Posterior cingulate gyrus (tissue), 11 donors: ENCODE data around the gene CSNK2A3.
"Not testable (repeated sequence)": the region's sequence is repeated elsewhere in the genome, so short reads cannot be mapped to it uniquely, and the experiment has no call there.

Source experiments
- DNase-seq, 10 donors: peaks; one replicate each; pipeline versions ENCODE4 v3.0.0 to v3.0.0-alpha.2; 2020 to 2021; ENCODE audit warnings: mixed read lengths in 3 of 10
- intact Hi-C: fragments of 100-400 bp; cut with DNase I; formaldehyde crosslinking; loops from one replicate; pipeline ENCODE4 v1.15.1; 2023

Gene CSNK2A3

DNA sequence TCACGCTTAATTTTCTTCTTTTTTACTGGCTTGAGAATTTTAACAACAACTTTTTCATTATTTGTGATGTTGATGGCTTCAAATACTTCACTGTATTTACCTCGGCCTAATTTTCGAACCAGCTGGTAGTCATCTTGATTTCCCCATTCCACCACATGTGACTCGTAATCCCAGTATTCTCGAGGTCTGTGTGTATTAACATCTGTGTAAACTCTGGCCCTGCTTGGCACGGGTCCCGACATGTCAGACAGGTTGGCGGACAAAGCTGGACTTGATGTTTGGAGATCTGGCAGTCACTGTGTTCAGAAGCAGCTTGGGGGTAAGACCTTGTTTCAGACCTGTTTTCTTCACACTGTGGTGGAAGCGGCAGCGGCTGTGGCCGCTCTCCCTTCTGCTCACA lies at the start of gene CSNK2A3:
TSS of gene CSNK2A3 (minus strand) at position 373 of the 400 bp plus-strand sequence. CDS start at position 242, 131 bp downstream.
- intact Hi-C loops, DNase-seq: not testable (repeated sequence)

DNA sequence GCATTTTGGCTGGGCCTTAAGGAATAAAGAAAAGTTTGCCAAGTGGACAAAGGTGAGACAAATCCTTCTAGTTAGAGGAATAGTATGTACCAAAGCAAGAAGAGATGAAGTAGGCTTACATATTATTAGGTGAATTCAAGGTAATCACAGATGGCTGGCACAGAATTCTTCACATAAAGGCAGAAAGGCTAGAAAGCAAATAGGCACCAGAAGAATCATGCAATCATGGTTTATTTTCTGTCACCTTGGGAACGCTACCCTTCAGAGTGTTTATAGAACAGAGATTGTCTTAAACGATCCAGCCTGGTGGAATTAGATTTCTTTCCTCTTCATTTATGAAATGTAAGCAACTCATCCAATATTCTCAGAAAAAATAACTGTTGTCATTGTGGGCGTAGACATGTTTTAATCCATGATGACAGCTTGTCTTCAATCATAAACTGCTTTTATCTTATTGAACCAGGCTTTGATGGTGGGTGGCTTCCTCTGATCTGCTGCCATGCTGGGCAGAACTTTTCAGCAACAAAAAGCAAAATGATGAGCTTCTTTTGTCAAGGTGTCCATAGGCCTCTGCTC lies 49.0 kb upstream of the CSNK2A3 start:
- no peak for DNase-seq
- intact Hi-C loops, result no loop called here

DNA sequence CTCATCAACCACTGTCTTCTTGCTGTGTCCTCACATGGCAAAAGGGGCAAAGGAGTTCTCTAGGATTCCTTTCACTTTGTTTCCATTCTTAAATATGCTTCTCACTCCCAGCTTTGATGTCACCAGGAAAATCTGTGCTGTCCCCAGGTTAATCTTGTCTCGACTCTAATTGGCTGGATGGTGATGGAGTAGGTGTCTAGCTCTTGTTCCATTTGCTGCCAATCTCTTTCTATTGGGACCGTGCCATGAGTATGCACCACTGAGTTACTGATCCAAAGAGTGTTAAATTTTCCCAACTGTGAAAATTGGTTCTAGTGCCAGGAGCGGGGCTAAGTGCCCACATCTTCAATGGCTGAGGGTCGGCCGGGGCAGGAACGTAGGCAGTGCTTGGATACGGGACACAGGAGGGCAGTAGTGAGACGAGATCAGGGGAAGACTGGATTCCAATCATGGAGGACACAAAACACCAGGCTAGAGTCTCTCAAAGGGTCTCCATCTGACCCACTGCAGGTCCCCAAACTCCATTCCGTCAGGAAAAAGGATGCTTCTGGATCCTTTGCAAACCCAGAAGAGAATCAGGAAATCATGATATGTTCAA lies 47.7 kb upstream of the CSNK2A3 start:
- intact Hi-C loops, result no loop called here

DNA sequence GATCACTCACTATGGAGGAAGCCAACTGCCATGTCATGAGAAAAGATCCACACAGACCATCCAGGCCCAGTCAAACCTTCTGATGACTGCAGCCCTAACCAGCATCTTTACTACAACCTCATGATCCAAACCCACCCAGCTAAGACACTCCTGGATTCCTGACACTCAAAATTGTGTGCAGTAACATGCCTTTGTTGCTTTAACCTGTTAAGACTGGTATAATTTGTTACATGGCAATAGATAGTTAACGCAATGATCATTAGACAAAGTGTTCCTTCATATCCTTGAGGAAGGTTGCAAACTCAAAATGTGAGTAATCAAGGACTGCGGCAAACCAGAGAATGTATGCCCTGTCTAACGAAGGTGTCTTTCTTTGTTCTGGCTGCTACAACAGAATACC lies 47.1 kb upstream of the CSNK2A3 start:
- intact Hi-C loops, result no loop called here
- no peak for DNase-seq

More for the DNA sequence above, 47.7 kb upstream of the CSNK2A3 start:
- no peak for DNase-seq

DNA sequence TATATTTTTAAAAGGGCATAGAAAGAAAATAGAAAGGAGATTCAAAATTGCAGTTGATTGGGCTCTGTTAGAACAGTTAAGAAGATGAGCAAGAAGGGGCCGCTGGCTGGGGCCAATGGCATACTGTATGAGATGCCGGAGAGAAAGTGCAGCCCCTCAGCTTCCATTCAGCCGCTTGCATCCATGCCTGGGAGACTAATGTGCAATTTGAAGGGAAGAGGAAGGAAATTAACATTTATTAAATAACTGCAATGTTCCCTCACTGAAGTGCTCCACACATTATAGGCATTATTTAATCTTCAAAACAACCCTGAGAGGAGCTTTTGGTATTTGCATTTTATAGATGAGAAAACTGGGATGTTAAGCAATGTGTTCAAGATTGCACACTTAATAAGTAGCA lies 44.7 kb upstream of the CSNK2A3 start:
- intact Hi-C loops, result no loop called here
- no peak for DNase-seq

DNA sequence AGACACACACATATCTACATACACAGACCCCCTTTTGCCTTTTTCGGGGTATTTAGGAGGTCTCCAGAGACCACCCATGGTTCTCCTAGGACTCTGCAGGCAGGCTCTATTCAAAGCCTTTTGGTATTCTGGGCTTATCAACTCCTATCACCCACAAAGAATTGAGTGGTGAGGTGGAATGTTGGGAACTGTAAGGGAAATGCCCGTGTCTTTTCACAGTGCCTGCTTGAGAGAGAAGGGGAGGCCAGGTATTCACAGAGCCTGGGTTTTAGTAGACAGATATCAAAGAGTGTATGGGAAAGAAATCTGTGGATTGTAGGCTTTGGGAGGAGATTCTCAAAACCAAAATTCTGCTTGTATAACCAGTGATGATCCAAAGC lies 44.0 kb upstream of the CSNK2A3 start:
- intact Hi-C loops, result no loop called here
- no peak for DNase-seq

DNA sequence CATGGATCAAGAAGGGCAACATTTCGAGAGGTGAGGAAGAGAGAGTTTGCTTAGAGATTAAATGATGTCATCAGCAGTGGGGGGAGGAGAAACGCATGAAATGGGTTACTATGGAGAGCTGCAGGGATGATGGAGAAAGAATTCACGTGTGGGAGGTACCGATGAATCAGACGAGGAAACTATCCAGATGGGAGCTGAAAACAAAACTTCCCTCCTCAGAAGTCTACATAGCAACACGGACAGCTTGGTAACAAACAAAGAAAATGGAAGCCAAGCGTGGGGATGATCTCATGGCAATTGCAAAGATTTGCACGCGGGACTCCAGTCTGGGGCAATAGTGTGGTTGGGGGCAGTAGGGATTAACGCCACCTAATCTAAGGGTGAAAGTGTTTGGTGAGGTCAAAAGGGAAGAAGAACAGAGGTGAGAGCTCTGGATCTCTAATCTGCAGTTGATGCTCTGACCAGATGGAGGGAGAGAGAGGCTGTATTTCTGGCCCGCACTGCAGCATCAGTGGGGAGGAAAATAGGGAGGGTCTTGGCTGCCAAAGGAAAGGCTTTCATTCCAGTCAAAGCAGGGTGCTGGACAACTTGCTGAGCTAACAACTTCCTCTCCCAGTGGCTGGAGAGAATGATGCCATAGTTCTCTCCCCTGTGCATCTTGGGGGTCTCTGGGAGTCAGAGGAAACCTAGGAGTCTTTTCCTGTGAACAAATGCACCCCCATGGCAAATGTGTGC lies 43.4 kb upstream of the CSNK2A3 start:
- intact Hi-C loops, result no loop called here

DNA sequence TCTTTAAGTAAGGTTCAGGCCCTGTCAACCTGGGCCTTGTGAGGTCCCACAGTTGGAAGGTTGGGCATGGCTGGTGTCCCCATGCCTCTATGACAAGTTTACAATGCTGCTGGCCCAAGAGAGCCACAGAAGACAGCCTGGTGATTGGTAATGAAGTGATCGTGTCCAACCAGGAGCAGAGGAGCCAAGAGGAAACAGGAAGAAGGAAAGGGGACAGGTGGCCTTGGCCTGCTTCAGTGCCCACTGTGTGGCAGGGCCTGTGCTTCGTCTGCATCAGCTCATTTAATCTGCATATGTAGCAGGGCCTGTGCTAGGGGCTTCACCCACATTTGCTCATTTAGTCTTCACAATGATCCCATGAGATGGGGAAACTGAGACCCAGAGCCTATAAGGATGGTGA lies 42.1 kb upstream of the CSNK2A3 start:
- intact Hi-C loops, result no loop called here
- DNase-seq, result no peak

More for the DNA sequence above, 43.4 kb upstream of the CSNK2A3 start:
- no peak for DNase-seq

DNA sequence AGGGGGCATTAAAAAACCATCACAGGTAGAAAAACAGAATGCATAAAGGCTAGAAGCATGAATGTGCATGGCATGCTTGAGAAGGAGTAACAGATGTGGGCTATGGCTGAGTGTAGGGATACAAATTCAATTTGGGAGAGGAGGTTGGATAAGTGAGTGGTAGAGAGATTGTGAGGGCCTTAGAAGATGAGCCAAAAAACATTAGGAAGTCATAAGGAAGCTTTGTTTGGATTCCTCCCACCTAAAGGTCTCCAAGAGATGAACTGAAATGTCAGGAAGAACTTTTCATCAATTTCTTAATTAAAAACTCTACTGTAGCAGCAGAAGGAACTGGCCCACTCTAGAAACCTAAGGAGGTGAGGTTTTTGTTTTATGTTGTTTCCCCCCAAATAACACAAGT lies 41.2 kb upstream of the CSNK2A3 start:
- intact Hi-C loops, result no loop called here
- DNase-seq, result no peak

DNA sequence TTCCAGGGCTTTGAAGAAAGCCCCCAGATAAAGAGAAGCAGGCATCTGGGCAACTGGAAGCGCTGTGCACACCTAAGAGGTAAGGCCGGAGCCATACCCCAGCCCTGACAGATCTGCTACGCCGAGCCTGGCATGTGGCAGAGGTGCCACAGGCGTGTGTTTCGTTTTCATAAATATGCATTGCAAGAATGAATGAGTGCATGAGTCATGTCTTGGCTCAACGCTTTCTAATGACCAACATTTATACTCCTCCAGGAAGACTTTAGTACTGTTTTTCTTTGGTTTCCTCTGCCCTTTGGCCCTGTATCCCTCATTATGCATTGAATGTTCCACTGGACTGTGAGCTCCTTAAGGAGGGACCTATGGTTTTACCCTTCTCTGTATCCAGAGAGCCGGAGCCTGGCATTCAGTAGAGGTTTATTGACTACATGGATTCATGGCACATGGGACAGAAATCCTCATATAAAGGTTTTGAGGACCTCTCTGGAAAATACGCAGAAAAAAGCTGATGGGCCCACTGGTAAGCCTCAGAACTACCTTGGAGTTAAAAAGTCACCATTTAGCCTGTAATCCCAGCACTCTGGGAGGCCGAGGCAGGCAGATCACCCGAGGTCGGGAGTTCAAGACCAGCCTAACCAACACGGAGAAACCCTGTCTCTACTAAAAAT lies 38.9 kb upstream of the CSNK2A3 start:
- intact Hi-C loops, result no loop called here
- peak in 2 of 10 donors; percentile 84 for DNase-seq

DNA sequence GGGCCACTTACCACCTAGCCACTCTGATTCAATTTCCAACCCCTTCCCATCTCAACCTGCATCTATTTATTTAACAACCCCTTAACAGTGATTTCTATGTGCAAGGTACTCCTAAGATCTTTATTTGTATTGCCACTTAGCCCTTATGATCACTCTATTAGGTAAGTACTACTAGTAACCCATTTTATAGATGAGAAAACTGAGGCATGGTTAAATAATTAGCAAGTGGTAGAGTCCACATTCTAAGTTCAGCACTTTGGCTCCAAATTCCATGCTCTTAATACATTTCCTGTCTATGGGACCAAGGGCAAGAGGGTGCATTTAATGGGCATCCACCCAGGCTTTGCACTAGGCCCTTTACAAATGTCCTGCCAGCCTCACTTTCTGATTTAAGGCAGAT lies 38.1 kb upstream of the CSNK2A3 start:
- no peak for DNase-seq
- intact Hi-C loops, result no loop called here

DNA sequence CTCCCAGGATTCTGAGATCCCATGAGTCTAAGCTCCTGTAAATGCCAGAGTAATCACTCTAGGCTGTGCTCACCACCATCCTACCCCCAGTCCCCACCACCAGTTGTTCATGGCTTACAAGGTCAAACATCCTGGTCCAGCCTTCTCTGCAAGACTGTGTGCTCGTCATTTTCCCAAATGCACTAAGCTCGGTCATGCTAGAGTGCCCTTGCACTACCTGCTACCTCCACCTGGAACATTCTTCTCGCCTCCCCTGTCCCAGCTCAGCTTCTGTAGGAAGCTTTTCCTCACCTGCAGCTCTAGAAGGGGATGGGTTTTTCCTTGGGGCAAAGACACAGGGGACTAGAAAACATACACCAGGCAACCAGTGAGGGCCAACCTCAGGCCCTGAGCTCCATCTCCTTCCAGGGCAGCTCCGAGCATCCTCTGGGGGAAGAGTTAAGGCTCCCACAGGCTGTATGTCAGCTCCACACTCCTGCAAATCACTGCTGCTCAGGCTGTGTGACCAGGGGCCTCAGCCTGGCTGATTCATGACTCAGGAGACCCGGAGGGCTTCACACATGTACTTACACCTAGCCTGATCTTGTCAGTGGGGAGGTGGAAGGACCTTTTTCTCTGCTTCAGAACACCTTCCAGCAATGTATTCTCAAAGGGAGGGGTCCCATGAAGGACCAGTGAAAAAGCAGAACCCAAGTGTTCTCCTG lies 37.2 kb upstream of the CSNK2A3 start:
- intact Hi-C loops, result no loop called here
- no peak for DNase-seq

DNA sequence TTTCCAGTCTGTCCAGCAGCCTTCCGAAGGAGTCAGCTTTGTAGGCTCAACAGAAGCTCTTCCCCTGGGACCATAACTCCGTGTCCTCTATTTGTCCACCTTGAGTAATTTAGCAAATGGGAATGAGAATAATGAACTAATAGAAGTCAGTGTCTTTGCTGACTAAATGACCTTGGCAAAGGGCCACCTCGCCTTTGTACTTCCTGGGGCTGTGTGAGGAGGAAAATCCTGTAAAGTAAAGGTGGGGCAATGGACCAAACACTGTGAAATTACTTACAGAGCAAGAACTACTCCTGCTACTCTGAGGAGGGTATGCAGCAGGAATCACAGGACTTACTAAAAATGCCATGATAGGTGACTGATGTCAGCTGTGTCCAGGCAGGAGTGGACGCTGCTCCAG lies 36.2 kb upstream of the CSNK2A3 start:
- intact Hi-C loops, result no loop called here
- no peak for DNase-seq

DNA sequence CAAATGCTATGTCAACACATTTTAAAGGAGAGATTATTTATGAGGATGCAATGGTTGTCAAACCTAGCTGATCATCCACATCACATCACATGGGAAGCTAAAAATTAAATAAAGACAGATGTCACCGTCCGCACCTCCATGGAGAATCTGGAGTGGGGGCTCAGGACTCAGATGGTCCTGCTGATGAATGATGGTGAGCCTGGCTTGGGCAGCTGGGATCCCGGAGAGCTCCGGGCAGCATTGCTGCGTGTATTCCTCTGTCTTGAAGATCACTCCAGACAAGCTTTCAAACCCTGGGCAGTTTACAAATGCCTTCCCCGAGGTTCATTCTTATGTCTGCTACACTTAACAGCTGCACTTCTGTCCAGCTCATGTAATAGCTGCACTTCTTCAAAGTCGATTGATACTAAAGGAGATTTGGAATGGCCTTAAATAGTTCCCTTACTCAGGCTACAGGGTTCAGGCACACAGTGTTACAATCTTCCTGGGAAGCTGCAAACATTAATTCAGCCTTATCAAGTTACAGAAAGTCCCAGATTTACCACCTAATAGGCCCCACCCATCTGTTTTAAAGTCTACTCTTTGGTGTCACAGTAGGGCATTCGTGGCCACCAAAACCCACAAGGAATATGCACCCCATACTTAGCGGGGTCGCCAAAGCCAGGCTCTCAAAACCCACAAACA lies 34.7 kb upstream of the CSNK2A3 start:
- intact Hi-C loops, result no loop called here

DNA sequence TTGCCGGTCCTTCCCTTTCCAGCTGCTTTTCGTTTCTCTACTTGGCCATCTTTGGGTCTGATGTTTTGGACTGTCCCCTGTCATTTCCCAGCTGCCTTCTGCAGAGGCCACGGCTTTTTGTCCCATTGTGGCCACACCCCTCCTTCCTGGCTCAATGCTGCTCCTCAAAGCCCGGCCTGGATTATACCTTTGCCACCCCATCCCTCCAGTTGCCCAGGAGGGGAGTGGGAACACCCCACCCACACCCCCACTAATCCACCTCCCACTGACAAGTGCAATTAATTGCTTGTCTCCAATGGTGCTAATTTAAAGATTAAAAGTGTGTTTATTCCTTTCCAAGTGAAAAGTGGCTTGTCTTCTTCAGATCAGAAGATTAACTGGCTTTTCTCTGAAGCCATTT lies 34.2 kb upstream of the CSNK2A3 start:
- DNase-seq, result no peak

More for the DNA sequence above, 34.7 kb upstream of the CSNK2A3 start:
- no peak for DNase-seq

DNA sequence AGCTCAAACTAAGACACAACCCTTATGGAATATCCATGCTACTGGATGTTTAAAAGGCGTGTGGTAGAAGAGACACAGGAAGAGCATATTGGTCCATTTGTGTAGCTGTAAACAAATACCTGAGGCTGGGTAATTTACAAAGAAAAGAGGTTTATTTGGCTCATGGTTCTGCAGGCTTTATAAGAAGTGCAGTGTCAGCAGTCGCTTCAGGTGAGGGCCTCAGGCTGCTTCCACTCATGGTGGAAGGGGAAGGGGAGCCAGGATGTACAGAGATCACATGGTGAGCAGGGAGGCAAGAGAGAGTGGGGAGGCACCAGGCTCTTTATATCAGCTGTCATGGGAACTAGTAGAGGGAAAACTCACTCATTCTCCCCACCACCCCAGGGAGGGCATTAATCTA lies 31.8 kb upstream of the CSNK2A3 start:
- intact Hi-C loops, result no loop called here

More for the DNA sequence above, 34.2 kb upstream of the CSNK2A3 start:
- intact Hi-C loops, result no loop called here

DNA sequence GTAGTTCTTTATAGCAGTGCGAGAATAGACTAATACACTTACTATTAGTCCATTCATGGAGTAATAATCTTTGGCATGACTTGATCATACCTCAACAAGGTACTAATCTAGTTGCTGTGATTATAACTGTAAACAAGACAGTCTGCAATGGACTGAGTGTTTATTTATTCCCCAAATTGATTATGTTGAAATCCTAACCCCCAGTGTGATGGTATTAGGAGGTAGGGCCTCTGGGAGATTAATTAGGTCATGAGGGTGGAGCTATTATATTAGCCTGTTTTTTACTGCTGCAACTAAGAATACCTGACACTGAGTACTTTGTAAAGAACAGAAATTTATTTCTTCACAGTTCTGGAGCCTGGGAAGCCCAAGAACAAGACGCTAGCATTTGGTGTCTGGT lies 30.9 kb upstream of the CSNK2A3 start:
- no peak for DNase-seq
- intact Hi-C loops, result no loop called here

More for the DNA sequence above, 31.8 kb upstream of the CSNK2A3 start:
- no peak for DNase-seq

DNA sequence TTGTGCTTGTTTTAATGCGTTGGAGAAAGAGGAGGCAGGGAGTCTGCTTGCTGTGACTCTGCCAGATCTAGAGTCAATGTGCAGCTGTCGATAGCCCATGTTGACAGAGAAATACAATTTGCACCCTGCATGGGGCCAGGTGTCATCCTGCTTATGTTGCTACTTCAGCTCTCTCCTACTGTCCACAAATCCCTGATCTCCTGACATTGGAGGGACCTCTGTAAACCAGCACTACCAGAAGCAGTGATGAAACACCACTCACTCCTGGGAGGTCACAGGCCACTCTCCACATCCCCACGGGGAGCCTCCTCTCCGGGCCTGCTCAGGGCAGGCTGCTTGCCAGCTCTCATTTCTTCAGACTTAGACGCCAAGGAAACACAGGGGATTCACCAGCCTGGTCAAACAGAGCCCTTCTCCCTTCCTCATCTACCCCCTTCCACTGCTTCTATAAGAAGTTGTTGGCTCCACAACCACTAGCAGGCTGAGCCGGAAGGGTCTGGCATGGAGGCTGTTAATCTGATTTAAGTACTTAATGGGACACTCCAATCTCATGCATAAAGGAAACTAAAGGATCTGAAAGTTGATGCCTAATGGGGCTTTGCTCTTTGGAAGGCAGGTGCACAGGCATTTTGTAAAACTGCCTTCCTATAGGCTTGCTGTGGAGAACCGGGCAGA lies 29.9 kb upstream of the CSNK2A3 start:
- intact Hi-C loops, result no loop called here
- DNase-seq, result no peak

DNA sequence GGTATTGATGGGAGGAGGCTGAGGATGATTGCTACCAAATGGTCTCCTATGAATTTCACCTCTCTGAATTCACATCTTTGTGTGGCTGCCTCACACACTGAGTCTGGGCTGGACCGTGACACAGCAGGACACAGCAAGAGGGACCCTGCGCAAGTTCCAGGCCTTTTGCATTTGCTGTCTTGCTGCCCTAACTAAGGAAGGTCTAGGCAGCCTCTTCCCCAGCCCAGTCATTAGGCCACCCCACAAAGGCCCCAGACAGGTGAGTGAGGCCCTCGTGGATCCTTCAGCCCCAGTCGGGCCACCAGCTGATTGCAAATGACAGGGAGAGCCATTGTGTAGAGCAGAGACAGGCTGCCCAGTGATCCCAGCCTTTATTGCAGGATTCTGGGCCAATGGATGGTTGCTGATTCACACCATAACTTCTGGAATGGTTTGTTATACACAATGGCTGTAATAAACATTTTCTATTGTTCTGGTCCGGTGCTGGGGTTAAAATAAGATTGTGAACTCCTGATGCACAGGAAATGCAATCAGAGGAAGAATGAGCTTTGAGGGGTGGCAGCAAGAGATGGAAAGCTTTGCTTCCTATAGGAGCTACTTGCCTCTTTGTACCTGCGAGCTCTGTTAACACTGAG lies 28.5 kb upstream of the CSNK2A3 start:
- intact Hi-C loops, result no loop called here
- DNase-seq, result no peak
